Adrenal gland (tissue), 5 donors: ENCODE data around the gene KIF6.

Experiments
- POLR2A ChIP-seq, 2 donors: fragments of 450-650 bp; IDR thresholded peaks; one replicate each; pipeline ENCODE4 v1.6.1; 2017; ENCODE audit warnings: antibody characterized with exemption in 2 of 2, mild to moderate bottlenecking in 2 of 2, moderate library complexity in 1 of 2
- TF ChIP-seq, protein P1 (sequence below), 6 experiments: fragments of 450-650 bp in 4 of 6; fragments of 200-600 bp in 2 of 6; sonication (generic) in 1 of 6; IDR thresholded peaks; 1 replicate in 5 of 6; 2 replicates in 1 of 6; pipeline versions ENCODE4 v1.5.1 to v1.8.0; 2016 to 2021; ENCODE audit warnings: antibody characterized with exemption in 6 of 6, mild to moderate bottlenecking in 2 of 6, moderate library complexity in 1 of 6
- donor health status: DM: no; HTN: no; CAD: no.

DNA sequence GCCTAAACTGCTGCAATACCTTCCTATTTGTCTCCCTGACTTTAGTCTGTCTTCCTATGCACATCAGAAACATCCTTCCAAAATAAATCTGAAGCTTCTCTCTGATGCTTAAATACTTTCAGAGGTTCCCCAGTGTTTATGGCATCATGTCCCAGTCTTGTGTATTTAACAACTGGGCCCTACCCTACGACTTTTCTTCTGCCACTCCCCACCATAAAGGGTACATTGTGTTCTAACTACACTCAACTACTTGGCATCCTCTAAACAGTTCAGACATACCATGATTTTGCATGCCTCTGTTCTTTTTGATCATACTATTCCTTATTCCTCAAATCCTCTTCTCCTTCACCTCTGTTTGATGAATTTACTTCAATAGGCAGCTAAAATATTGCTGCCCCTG lies 259.7 kb downstream of the KIF6 start:
- TF ChIP-seq, protein P1, sequence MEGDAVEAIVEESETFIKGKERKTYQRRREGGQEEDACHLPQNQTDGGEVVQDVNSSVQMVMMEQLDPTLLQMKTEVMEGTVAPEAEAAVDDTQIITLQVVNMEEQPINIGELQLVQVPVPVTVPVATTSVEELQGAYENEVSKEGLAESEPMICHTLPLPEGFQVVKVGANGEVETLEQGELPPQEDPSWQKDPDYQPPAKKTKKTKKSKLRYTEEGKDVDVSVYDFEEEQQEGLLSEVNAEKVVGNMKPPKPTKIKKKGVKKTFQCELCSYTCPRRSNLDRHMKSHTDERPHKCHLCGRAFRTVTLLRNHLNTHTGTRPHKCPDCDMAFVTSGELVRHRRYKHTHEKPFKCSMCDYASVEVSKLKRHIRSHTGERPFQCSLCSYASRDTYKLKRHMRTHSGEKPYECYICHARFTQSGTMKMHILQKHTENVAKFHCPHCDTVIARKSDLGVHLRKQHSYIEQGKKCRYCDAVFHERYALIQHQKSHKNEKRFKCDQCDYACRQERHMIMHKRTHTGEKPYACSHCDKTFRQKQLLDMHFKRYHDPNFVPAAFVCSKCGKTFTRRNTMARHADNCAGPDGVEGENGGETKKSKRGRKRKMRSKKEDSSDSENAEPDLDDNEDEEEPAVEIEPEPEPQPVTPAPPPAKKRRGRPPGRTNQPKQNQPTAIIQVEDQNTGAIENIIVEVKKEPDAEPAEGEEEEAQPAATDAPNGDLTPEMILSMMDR (IDR thresholded peaks at IDR 0.05): no peak
- no peak for TF ChIP-seq POLR2A (IDR thresholded peaks at IDR 0.05)
